ENCODE data around the gene CD1B. TPM values are rescaled to one million over a fixed set of nuclear protein-coding genes. Genes with fewer than 3 reads are reported as not detected.

Gene CD1B
- total and polyA plus RNA-seq, 9 of the 15 experiments (the other 6 are each of a cell fraction or from before 2014, with no cell fraction given), result not detected

GRCh38 chr1:158283965-158284364 is 47.4 kb downstream of the CD1B start:
- Histone ChIP-seq H3K4me2 (ENCODE audit: insufficient read depth, low read length) (no peak overlapping the region), H4K20me1 (replicated peaks; ENCODE audit: control insufficient read depth, insufficient read depth, low read length) (no peaks in the 10 kb centered on the region), H3K27me3 (ENCODE audit: control insufficient read depth in 2 of 2, insufficient read depth in 2 of 2, low read length in 2 of 2) (no peaks in the 10 kb centered on the region), H3K36me3 (ENCODE audit: control insufficient read depth, insufficient read depth, low read length) (no peaks in the 10 kb centered on the region), H3K27ac (ENCODE audit: extremely low read depth, low read depth, low read length) (no peak overlapping the region), H3K9me3 (replicated peaks; ENCODE audit: control insufficient read depth, insufficient read depth, low read depth, low read length) (no peaks in the 10 kb centered on the region), H3K9ac (ENCODE audit: insufficient read depth in 1 of 2, low read depth in 2 of 2, low read length in 2 of 2) (no peak overlapping the region), H3K79me2 (ENCODE audit: control insufficient read depth, insufficient read depth, low read length) (no peaks in the 10 kb centered on the region), H3K4me1 (replicated peaks in 1 of 2; ENCODE audit: control insufficient read depth in 2 of 2, insufficient read depth in 2 of 2, low read length in 2 of 2) (no peaks in the 10 kb centered on the region), H3K4me3 (no peak overlapping the region), H2AFZ (ENCODE audit: low read depth, low read length) (no peak overlapping the region), H3K9me1 (ENCODE audit: control insufficient read depth, insufficient read depth, low read length) (no peaks in the 10 kb centered on the region)
- no TSS peak for BruUV-seq (replicated peaks)
- intact Hi-C loops (cut with micrococcal nuclease), result no loop called here
- WGBS (ENCODE audit: insufficient coverage, low coverage, missing lambda C conversion rate), result 3% methylated on average over 2 of the region's 2 CpGs
- POLR2A ChIA-PET, result no interaction called here
- in situ Hi-C loops (cut with MboI), result no loop called here
- ATAC-seq (no peak), DNase-seq (ENCODE audit: extremely low read depth in 1 of 4, low spot score in 3 of 4) (no peak), FAIRE-seq (no peak)
- CTCF ChIA-PET (ENCODE audit: low intra/inter-chr PET ratio), result no interaction called here
- TF ChIP-seq RREB1 (CRISPR knock-in tag; IDR thresholded peaks at IDR 0.05) (no peak), ARID3B (CRISPR knock-in tag; IDR thresholded peaks at IDR 0.05; ENCODE audit: borderline replicate concordance) (no peak), RB1 (IDR thresholded peaks at IDR 0.05; ENCODE audit: low read depth) (no peak), CREBBP (IDR thresholded peaks at IDR 0.05; ENCODE audit: low read depth, low read length) (no peak), ATF3 (IDR thresholded peaks at IDR 0.05) (no peak), ATF3 (CRISPR knock-in tag; conservative IDR thresholded peaks at IDR 0.05) (no peak), DEAF1 (CRISPR knock-in tag; IDR thresholded peaks at IDR 0.05) (no peak), TAF9B (IDR thresholded peaks at IDR 0.05; ENCODE audit: partially characterized antibody) (no peak), NFRKB (IDR thresholded peaks at IDR 0.05; ENCODE audit: low read depth) (no peak), NRF1 (conservative IDR thresholded peaks at IDR 0.05 in 1 of 2, IDR thresholded peaks at IDR 0.05 in 1 of 2) (no peak)

Measured in K562 (cell line).